Esophagus muscularis mucosa (tissue), 3 donors: ENCODE measurements around the gene GAS2L2.

Source experiments
- POLR2AphosphoS5 ChIP-seq, 2 donors: sonication (generic); formaldehyde crosslinking; IDR thresholded peaks; one replicate each; pipeline ENCODE4 v1.6.1; 2017; ENCODE audit warnings: antibody characterized with exemption in 2 of 2
- TF ChIP-seq, protein P1 (sequence below), 3 experiments: fragments of 200-600 bp in 2 of 3; fragments of 450-650 bp in 1 of 3; sonication (generic) in 2 of 3; IDR thresholded peaks; one replicate each; pipeline ENCODE4 v1.5.1; 2017 to 2019; ENCODE audit warnings: antibody characterized with exemption in 3 of 3, mild to moderate bottlenecking in 2 of 3, moderate library complexity in 1 of 3

DNA sequence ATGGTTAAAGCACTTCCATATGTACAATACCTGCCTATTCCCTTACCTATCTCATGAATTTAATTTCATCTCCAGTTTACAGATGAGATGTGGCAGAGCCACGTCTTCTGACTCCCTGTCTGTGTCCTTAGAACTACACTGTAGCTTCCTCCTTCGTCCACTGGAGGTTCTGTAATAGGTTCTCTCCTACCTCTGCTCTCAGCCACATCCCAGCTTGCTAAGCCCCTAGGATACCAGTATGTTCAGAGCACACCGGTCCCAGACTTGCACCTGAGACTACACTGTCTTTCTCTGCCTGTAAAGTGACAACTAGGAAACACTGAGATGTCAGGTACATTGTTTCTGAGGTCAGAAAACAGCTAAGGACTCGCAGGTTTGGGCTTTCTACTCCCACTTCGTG is 25.4 kb downstream of the GAS2L2 start:
- TF ChIP-seq, protein P1, sequence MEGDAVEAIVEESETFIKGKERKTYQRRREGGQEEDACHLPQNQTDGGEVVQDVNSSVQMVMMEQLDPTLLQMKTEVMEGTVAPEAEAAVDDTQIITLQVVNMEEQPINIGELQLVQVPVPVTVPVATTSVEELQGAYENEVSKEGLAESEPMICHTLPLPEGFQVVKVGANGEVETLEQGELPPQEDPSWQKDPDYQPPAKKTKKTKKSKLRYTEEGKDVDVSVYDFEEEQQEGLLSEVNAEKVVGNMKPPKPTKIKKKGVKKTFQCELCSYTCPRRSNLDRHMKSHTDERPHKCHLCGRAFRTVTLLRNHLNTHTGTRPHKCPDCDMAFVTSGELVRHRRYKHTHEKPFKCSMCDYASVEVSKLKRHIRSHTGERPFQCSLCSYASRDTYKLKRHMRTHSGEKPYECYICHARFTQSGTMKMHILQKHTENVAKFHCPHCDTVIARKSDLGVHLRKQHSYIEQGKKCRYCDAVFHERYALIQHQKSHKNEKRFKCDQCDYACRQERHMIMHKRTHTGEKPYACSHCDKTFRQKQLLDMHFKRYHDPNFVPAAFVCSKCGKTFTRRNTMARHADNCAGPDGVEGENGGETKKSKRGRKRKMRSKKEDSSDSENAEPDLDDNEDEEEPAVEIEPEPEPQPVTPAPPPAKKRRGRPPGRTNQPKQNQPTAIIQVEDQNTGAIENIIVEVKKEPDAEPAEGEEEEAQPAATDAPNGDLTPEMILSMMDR (IDR thresholded peaks at IDR 0.05): no peak
- TF ChIP-seq POLR2AphosphoS5 (IDR thresholded peaks at IDR 0.05): no peak
